ENCODE data around the gene TFPI.

TFPI gene

DNA sequence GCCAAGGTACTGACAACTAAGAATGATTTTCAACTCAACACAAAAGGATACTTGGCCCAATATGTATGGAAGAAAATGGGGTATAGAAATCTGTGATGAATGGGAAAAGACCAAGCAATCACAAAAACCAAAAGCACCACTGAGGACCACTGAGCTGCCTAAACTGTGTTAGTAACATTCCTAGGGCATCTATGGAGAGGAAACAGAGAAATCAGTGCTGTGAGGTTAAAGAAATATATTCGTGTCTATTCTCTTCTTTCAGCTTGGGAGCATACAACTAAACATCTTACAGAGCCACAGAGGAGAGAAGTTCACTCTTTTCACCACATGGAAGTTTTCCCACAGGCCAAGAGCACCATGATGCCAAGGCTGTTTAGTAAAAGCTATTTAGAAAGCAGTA lies 58.9 kb downstream of the TFPI start:
- no peak for TF ChIP-seq CTCF (IDR thresholded peaks at IDR 0.05)

- TF ChIP-seq CTCF (IDR thresholded peaks at IDR 0.05), result no peak
These were observed 60.2 kb downstream of the TFPI start for GRCh38 chr2:187493877-187494568.

GRCh38 chr2:187493180-187493579 lies 61.1 kb downstream of the TFPI start:
- TF ChIP-seq CTCF (IDR thresholded peaks at IDR 0.05), result no peak

DNA sequence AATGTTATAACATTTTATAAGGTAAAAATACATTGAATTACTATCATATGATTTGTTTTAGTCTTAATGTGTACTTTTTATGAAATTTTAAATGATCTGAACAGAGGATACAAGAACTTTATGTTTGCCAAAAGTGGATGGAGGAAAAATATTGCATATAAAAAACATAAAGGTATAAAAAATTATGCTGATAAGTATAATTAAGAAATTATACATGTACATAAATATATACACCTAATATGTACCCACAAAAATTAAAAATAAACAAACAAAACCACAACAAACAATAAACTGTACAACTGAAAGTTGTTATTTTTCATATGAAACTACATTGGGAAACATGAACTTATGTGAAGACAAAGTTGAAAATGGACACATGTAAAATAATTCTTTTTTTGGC lies 68.0 kb downstream of the TFPI start:
- TF ChIP-seq CTCF (IDR thresholded peaks at IDR 0.05), result no peak

DNA sequence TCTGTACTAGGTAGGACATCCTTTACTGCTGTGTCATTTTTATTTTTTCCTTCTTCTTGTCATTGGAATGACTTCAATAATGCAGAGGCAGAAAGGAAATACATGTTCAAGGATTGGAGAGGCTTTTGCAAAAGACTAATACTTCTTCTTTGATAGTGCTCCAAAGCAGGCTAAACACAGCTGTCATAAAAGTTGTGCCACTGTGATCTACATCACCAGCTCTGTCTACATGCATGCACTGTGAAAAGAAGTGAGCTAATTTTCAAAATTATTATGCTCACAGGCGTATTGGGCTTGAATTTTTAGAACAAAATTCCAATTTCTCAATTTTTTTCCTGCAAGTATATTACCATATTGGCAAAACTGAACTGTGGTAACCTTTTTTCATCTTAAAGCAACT lies 68.7 kb downstream of the TFPI start:
- TF ChIP-seq CTCF (IDR thresholded peaks at IDR 0.05), result no peak

DNA sequence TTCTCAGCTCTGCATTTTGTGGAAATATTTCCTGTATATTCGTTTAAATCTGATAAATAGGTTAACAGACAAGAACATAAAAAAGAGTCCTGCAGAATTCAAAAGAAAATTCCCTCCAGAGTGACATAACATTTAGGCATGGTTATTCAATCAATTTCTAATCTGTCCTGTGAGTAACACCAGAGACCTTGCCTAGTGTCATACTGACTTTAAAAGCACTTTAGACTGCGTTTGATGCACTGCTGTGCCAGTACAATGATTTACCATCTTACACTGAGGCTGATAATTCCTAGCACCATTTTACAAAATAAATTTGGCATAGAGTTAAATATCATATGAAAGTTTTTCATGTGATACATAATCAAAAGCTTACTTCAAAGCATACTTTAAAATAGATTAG lies 70.7 kb downstream of the TFPI start:
- no peak for TF ChIP-seq CTCF (IDR thresholded peaks at IDR 0.05)

DNA sequence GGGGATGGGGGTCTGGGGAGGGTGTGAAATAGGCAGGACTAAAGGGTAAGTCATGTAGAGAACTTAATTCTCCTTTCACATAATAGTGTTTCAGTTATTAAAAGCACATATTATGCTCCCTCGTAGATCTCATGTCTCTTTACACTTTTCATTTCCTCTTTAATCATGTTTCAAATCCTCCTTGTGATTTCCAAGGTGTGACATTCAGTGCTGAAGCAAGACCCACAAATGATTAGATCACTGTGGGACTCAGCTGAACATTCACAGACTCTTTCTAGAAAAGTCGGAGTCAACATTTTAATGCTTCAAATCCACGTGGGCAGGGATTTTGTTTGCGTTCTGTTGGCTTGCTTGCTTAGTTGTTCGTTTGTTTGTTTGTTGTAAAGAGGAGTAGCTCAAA lies 71.4 kb downstream of the TFPI start:
- no peak for TF ChIP-seq CTCF (IDR thresholded peaks at IDR 0.05)

- TF ChIP-seq CTCF (IDR thresholded peaks at IDR 0.05), result no peak
These were observed 72.7 kb downstream of the TFPI start for GRCh38 chr2:187481543-187481942.
